GM06990 (cell line): ENCODE results near the gene C3AR1.
"Not testable (repeated sequence)": the region's sequence is repeated elsewhere in the genome, so short reads cannot be mapped to it uniquely, and the experiment has no call there.

Experiments used
- DNase-seq: peaks from one replicate; pipeline ENCODE4 v3.0.0-alpha.2; 2011; ENCODE audit not compliant: insufficient read length; ENCODE audit errors: extremely low read depth
- H3K27me3 ChIP-seq: replicated peaks from 2 replicates; pipeline ENCODE4 v1.6.0; 2011; ENCODE audit warnings: low read length; ENCODE audit not compliant: control insufficient read depth, insufficient read depth
- H3K36me3 ChIP-seq: 2 replicates; pipeline ENCODE4 v1.5.1; 2011; ENCODE audit warnings: low read length; ENCODE audit not compliant: control insufficient read depth, insufficient read depth
- H3K4me3 ChIP-seq: replicated peaks from 2 replicates; pipeline ENCODE4 v1.5.1; 2011; ENCODE audit warnings: low read depth, mild to moderate bottlenecking, control low read depth, low read length
- CTCF ChIP-seq: IDR thresholded peaks from 2 replicates; pipeline ENCODE4 v1.5.1; 2011; ENCODE audit warnings: low read length, control low read depth, mild to moderate bottlenecking, inconsistent platforms; ENCODE audit not compliant: insufficient read depth, poor library complexity, severe bottlenecking

The C3AR1 gene

GRCh38 chr12:8030189-8030588 is 36.0 kb downstream of the C3AR1 start:
- Histone ChIP-seq H3K27me3 (no peaks in the 10 kb centered on the region), H3K4me3 (no peak overlapping the region), H3K36me3 (no peaks in the 10 kb centered on the region)
- no peak for DNase-seq
- TF ChIP-seq CTCF, result no peak

- DNase-seq, result no peak
- H3K27me3 ChIP-seq, result no peaks in the 10 kb centered on the region
- TF ChIP-seq CTCF, result no peak
- H3K4me3 ChIP-seq, result no peak overlapping the region
- H3K36me3 ChIP-seq, result no peaks in the 10 kb centered on the region
Observed at GRCh38 chr12:8028267-8028666, 37.9 kb downstream of the C3AR1 start.

- no peak for DNase-seq
- no peak for TF ChIP-seq CTCF
- no peaks in the 10 kb centered on the region for H3K36me3 ChIP-seq
- no peak overlapping the region for H3K4me3 ChIP-seq
- no peaks in the 10 kb centered on the region for H3K27me3 ChIP-seq
Observed at GRCh38 chr12:8027856-8028255, 38.3 kb downstream of the C3AR1 start.

- peak; percentile 86 for DNase-seq
- TF ChIP-seq CTCF, result no peak
- Histone ChIP-seq H3K36me3 (no peaks in the 10 kb centered on the region), H3K27me3 (no peaks in the 10 kb centered on the region), H3K4me3 (peak overlapping the region; percentile 98)
Observed at GRCh38 chr12:8026291-8026900, 39.8 kb downstream of the C3AR1 start.

- H3K4me3 ChIP-seq, result no peak overlapping the region; the same call in 1 of the 2 replicates
- no peaks in the 10 kb centered on the region; the same call in 1 of the 2 replicates for H3K27me3 ChIP-seq
- TF ChIP-seq CTCF, result no peak
- H3K36me3 ChIP-seq, result no peaks in the 10 kb centered on the region
- peak; percentile 22 for DNase-seq
Observed at GRCh38 chr12:8018666-8019581, 47.2 kb downstream of the C3AR1 start.

- not testable (repeated sequence) for H3K36me3 ChIP-seq, H3K4me3 ChIP-seq, H3K27me3 ChIP-seq, DNase-seq
Observed at GRCh38 chr12:8018213-8018612, 47.9 kb downstream of the C3AR1 start.
